Cardiac muscle cell (in vitro differentiated cells and primary cell): ENCODE measurements around the gene RHOA. TPM values are rescaled to one million over a fixed set of nuclear protein-coding genes. Genes with fewer than 3 reads are reported as not detected.

ENCODE experiments used
- DNase-seq, 2 donors: peaks; one replicate each; pipeline versions ENCODE4 v3.0.0 to v3.0.0-alpha.2; 2010 to 2017; ENCODE audit warnings: low read depth in 1 of 2, low spot score in 1 of 2
- H3K27ac ChIP-seq: fragments of 200-600 bp; sonication (generic); 2 replicates; pipeline ENCODE4 v1.5.1; 2016
- H3K27me3 ChIP-seq: fragments of 200-600 bp; sonication (generic); 2 replicates; pipeline ENCODE4 v1.6.0; 2016; ENCODE audit warnings: control low read depth
- H3K36me3 ChIP-seq: fragments of 200-600 bp; sonication (generic); 2 replicates; pipeline ENCODE4 v1.5.1; 2016; ENCODE audit warnings: control low read depth
- H3K4me1 ChIP-seq: fragments of 200-600 bp; sonication (generic); 2 replicates; pipeline ENCODE4 v1.8.1; 2017; ENCODE audit warnings: low read depth, mild to moderate bottlenecking, mixed run types
- H3K4me3 ChIP-seq: fragments of 200-600 bp; sonication (generic); 2 replicates; pipeline ENCODE4 v1.5.1; 2016; ENCODE audit warnings: mild to moderate bottlenecking
- H3K9me3 ChIP-seq: fragments of 200-600 bp; sonication (generic); 2 replicates; pipeline ENCODE4 v1.5.1; 2017; ENCODE audit warnings: low read depth, mild to moderate bottlenecking, control low read depth
- polyA plus RNA-seq: library from polyadenylated mRNA; unstranded; fragments of >200 nt; fragmentation: Nextera tagmentation; extraction: Ambion mirVana; gene quantifications from 2 replicates; pipeline ENCODE4 v1.2.1, GENCODE V29; 2016
- total RNA-seq: library from RNA; depleted of rRNA; stranded (reverse); fragments of >200 nt; gene quantifications from 2 replicates; pipeline ENCODE4 v1.2.3, GENCODE V29; 2016
- TF ChIP-seq, protein P1 (sequence below): IDR thresholded peaks from 2 replicates; pipeline ENCODE4 v1.5.1; 2012; ENCODE audit warnings: low read depth, mild to moderate bottlenecking, low read length

The RHOA gene
- total and polyA plus RNA-seq, 2 experiments from 2014 or later, result 359 to 522 TPM

DNA sequence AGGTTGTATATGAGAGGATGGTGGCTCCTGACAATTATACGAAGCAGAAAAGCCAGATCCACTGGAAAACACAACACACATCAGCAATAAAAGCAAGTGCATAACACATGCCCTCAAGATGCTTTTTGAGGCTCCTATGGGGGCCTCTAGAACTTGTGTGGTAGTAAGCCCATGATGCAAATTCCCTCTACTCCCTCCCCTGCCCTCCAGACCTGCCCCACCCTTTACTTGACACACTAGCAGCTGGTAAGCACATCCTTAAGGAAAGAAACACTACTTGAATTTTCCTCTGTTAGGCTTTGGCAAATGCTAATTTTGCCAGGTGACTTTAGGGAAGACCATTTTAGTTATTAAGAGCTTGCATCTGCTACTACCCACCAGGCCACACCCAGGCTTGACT, 101.1 kb downstream of the RHOA start:
- Histone ChIP-seq H3K9me3 (no peaks in the 10 kb centered on the region), H3K4me3 (no peak overlapping the region), H3K36me3 (peaks cover 40% of the 10 kb centered on the region), H3K27ac (no peak overlapping the region), H3K4me1 (no peaks in the 10 kb centered on the region), H3K27me3 (no peaks in the 10 kb centered on the region)
- DNase-seq, result no peak
- TF ChIP-seq, protein P1, sequence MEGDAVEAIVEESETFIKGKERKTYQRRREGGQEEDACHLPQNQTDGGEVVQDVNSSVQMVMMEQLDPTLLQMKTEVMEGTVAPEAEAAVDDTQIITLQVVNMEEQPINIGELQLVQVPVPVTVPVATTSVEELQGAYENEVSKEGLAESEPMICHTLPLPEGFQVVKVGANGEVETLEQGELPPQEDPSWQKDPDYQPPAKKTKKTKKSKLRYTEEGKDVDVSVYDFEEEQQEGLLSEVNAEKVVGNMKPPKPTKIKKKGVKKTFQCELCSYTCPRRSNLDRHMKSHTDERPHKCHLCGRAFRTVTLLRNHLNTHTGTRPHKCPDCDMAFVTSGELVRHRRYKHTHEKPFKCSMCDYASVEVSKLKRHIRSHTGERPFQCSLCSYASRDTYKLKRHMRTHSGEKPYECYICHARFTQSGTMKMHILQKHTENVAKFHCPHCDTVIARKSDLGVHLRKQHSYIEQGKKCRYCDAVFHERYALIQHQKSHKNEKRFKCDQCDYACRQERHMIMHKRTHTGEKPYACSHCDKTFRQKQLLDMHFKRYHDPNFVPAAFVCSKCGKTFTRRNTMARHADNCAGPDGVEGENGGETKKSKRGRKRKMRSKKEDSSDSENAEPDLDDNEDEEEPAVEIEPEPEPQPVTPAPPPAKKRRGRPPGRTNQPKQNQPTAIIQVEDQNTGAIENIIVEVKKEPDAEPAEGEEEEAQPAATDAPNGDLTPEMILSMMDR, result no peak

Other genes with a start within 250 kb of the RHOA start
- 44.4 and 59.2 TPM in 2 replicates for gene CCDC71, start 245.6 kb downstream of the RHOA start, total RNA-seq
- gene CCDC71, start 245.6 kb downstream of the RHOA start, polyA plus RNA-seq, result 0.39 and 0.56 TPM in 2 replicates
- 158 and 173 TPM in 2 replicates for gene KLHDC8B, start 240.4 kb downstream of the RHOA start, total RNA-seq
- gene KLHDC8B, start 240.4 kb downstream of the RHOA start, polyA plus RNA-seq, result 162 and 188 TPM in 2 replicates
- gene C3orf62, start 134.7 kb downstream of the RHOA start, total RNA-seq, result 2.9 and 4.1 TPM in 2 replicates
- gene C3orf62, start 134.7 kb downstream of the RHOA start, polyA plus RNA-seq, result 5.3 and 7.6 TPM in 2 replicates
- gene USP4, start 71.9 kb downstream of the RHOA start, total RNA-seq, result 11.2 and 22.7 TPM in 2 replicates
- gene USP4, start 71.9 kb downstream of the RHOA start, polyA plus RNA-seq, result 30.1 and 55.1 TPM in 2 replicates
- 328 and 360 TPM in 2 replicates for gene GPX1, start 53.6 kb downstream of the RHOA start, total RNA-seq
- gene GPX1, start 53.6 kb downstream of the RHOA start, polyA plus RNA-seq, result 371 and 429 TPM in 2 replicates
- gene TCTA, start 447 bp upstream of the RHOA start, total RNA-seq, result 12.1 and 26.7 TPM in 2 replicates
- 16.8 and 30.6 TPM in 2 replicates for gene TCTA, start 447 bp upstream of the RHOA start, polyA plus RNA-seq
- gene AMT, start 10.5 kb upstream of the RHOA start, total RNA-seq, result 37.3 and 67.2 TPM in 2 replicates
- gene AMT, start 10.5 kb upstream of the RHOA start, polyA plus RNA-seq, result 105 and 138 TPM in 2 replicates
- 6.2 and 21.1 TPM in 2 replicates for gene NICN1, start 17.3 kb upstream of the RHOA start, total RNA-seq
- gene NICN1, start 17.3 kb upstream of the RHOA start, polyA plus RNA-seq, result 30.4 and 37.7 TPM in 2 replicates
- 185 and 194 TPM in 2 replicates for gene DAG1, start 58.3 kb upstream of the RHOA start, total RNA-seq
- gene DAG1, start 58.3 kb upstream of the RHOA start, polyA plus RNA-seq, result 104 and 107 TPM in 2 replicates
- gene BSN, start 142.5 kb upstream of the RHOA start, total RNA-seq, result 1.9 and 2.1 TPM in 2 replicates
- 1.2 and 1.6 TPM in 2 replicates for gene BSN, start 142.5 kb upstream of the RHOA start, polyA plus RNA-seq